Measurements from ENCODE around the gene MTNR1B. TPM values are rescaled to one million over a fixed set of nuclear protein-coding genes. Genes with fewer than 3 reads are reported as not detected.

Gene MTNR1B
- total RNA-seq, 2 experiments from 2014 or later: not detected

DNA sequence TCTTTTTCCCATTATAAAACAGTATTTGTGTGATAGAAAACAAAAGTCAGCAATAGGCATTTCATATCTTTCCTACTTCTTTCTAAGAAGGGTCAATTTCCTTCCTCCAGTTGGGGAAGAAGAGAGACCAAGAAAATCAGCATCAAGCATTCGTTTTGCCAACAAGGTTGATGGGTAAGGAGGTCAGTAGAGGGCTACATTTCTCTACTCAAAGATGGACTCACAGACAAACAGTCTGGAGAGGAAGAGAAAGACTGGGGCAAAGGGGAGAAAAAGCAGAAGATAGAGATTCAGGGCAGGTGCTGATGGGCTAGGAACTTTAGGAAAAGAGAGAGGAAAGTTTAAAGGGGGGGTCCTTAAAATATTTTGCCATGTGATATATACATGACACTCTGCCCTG is 8.6 kb upstream of the MTNR1B start:
- no peaks in the 10 kb centered on the region for H3K9me3 Mint-ChIP-seq
- intact Hi-C loops (cut with micrococcal nuclease): loop anchor here (10.0 kb wide), 1 partner anchor 234 kb away; the partner anchor contains the start of gene SLC36A4

DNA sequence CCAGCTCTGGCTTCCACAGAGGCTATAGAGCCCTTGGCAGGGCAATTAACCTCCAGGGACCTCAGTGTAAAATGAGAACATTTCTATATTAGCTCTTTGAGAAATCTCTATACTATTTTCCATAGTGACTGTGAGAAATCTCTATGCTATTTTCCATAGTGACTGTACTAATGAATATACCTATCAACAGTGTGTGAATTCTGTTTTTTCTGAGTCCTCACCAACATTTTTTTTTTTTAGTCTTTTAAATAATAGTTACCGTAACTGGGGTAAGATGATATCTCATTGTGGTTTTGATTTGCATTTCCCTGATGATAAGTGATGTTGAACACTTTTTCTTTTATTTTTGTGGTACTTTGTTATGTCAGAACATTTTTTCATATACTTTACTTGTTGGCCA is 7.0 kb upstream of the MTNR1B start:
- CTCF ChIA-PET: no interaction called here
- Mint-ChIP-seq H3K36me3 (no peaks in the 10 kb centered on the region), H3K27me3 (no peaks in the 10 kb centered on the region), H3K4me3 (no peak overlapping the region), H3K27ac (no peak overlapping the region), H3K4me1 (ENCODE audit: low read depth) (peaks cover 5% of the 10 kb centered on the region), H3K9me3 (no peaks in the 10 kb centered on the region)
- POLR2A ChIA-PET: interaction anchor here (2.1 kb wide), 1 partner anchor 92 kb away, joined by 9 read pairs; no protein-coding TSS in a partner anchor
- DNase-seq: no peak
- intact Hi-C loops (cut with micrococcal nuclease): loop anchor here (1.0 to 10.0 kb wide), 2 partner anchors 67 to 232 kb away; partner anchors contain the start of gene SLC36A4

More for the DNA sequence above, 8.6 kb upstream of the MTNR1B start:
- Mint-ChIP-seq H3K4me1 (ENCODE audit: low read depth) (peaks cover 3% of the 10 kb centered on the region), H3K27ac (no peak overlapping the region), H3K36me3 (no peaks in the 10 kb centered on the region), H3K4me3 (no peak overlapping the region), H3K27me3 (no peaks in the 10 kb centered on the region)
- ChIA-PET POLR2A (no interaction called here), CTCF (no interaction called here)
- DNase-seq: no peak

DNA sequence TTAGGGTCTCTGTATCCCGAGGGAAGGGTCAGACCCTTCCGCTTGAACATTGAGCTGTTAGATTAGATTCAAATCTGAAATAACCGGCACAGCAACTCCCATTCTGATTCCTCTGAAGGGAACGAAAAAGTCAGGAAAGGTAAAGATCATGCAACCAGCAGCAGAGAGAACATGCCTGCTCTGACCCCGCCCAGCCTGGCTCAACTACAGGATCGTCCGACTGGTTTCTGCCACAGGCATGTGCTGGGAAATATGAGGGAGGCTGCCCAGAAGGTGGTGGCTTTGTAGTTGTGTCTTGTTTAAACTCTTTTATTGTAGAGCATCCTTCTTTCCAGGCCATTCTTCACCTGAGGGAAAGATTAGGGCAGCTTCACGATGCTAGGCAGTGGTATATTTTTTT is 5.0 kb upstream of the MTNR1B start:
- no peak overlapping the region for H3K4me3 Mint-ChIP-seq
- no peaks in the 10 kb centered on the region for H3K36me3 Mint-ChIP-seq
- no peaks in the 10 kb centered on the region for H3K27me3 Mint-ChIP-seq
- intact Hi-C loops (cut with micrococcal nuclease): loop anchor here (10.0 kb wide), 1 partner anchor 230 kb away; the partner anchor contains the start of gene SLC36A4
- ChIA-PET POLR2A (no interaction called here), CTCF (interaction anchor here (0.9 to 1.4 kb wide), 2 partner anchors 23 to 263 kb away, joined by 3 to 4 read pairs; no protein-coding TSS in a partner anchor)
- no peaks in the 10 kb centered on the region for H3K9me3 Mint-ChIP-seq
- no peak for DNase-seq
- no peak overlapping the region for H3K27ac Mint-ChIP-seq
- H3K4me1 Mint-ChIP-seq (ENCODE audit: low read depth): peaks cover 5% of the 10 kb centered on the region

DNA sequence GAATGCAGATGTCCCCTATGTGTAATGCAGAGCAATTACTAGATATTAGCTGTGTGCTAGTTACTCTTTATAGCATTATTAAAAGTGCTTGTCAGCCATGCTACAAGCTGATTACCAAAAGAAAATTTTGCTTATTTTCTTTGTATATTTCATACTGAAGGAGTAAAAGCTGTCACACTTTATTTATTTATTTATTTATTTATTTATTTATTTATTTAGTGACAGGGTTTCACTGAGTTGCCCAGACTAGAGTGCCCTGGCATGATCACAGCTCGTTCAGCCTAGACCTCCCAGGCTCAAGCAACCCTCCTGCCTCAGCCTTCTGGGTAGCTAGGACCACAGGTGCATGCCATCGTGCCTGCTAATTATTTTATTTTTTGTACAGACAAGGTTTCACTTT is 4.3 kb upstream of the MTNR1B start:
- intact Hi-C loops (cut with micrococcal nuclease): loop anchor here (10.0 kb wide), 1 partner anchor 230 kb away; the partner anchor contains the start of gene SLC36A4
- Mint-ChIP-seq H3K36me3 (no peaks in the 10 kb centered on the region), H3K27ac (no peak overlapping the region), H3K27me3 (peaks cover 4% of the 10 kb centered on the region), H3K4me3 (no peak overlapping the region), H3K9me3 (no peaks in the 10 kb centered on the region), H3K4me1 (ENCODE audit: low read depth) (peaks cover 5% of the 10 kb centered on the region)
- CTCF ChIA-PET: no interaction called here
- no peak for DNase-seq
- POLR2A ChIA-PET: no interaction called here

DNA sequence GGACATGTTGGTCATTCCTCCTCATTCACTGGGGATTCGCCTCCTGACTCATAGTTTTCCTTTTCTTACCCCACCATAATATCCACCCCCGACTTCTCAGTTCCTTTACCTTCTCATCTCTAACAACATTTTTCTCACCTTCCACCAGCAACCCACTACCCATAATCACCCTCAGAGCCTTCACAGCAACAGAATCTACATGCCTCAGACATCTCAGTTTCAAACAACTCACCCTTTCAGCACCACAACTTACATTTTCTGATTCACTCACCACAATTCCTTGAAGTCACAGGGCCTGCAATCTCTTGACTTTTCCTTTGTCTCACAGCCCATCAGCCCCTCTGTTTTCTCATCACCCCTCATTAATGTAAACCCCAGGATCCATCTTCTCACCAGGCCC is 2.3 kb upstream of the MTNR1B start:
- H3K27me3 Mint-ChIP-seq: peaks cover 7% of the 10 kb centered on the region
- H3K36me3 Mint-ChIP-seq: no peaks in the 10 kb centered on the region
- no peak overlapping the region for H3K4me3 Mint-ChIP-seq
- intact Hi-C loops (cut with micrococcal nuclease): loop anchor here (2.0 to 10.0 kb wide), 3 partner anchors 62 to 228 kb away; partner anchors contain the start of gene SLC36A4
- peak; percentile 11 for DNase-seq
- POLR2A ChIA-PET: no interaction called here
- no peaks in the 10 kb centered on the region for H3K9me3 Mint-ChIP-seq
- no peak overlapping the region for H3K27ac Mint-ChIP-seq
- CTCF ChIA-PET: no interaction called here
- peaks cover 5% of the 10 kb centered on the region for H3K4me1 Mint-ChIP-seq (ENCODE audit: low read depth)

GRCh38 chr11:92967867-92968266 is 1.6 kb upstream of the MTNR1B start:
- no peak overlapping the region for H3K4me3 Mint-ChIP-seq
- H3K27me3 Mint-ChIP-seq: peaks cover 7% of the 10 kb centered on the region
- CTCF ChIA-PET: no interaction called here
- H3K36me3 Mint-ChIP-seq: no peaks in the 10 kb centered on the region
- intact Hi-C loops (cut with micrococcal nuclease): loop anchor here (2.0 to 10.0 kb wide), 3 partner anchors 61 to 227 kb away; partner anchors contain the start of gene SLC36A4
- DNase-seq: no peak
- POLR2A ChIA-PET: no interaction called here
- no peak overlapping the region for H3K27ac Mint-ChIP-seq
- peaks cover 5% of the 10 kb centered on the region for H3K4me1 Mint-ChIP-seq (ENCODE audit: low read depth)
- no peaks in the 10 kb centered on the region for H3K9me3 Mint-ChIP-seq

DNA sequence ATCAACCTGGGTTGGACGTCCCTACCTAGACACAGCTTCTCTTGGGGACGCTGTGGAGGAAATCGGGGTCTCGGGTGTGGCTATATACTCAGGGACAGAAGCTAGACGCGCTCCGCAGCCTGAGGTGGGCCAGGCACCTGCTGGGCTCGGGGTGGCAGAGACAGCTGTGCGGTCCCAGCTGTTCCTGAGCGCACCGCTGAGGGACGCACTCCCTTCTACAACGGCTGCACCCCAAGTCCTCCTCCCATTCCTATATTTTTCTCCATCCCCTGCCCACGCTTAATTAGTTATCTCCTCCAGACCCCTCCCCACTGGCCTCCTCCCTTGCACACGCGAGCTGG is 188 bp upstream of the MTNR1B start:
- H3K27ac Mint-ChIP-seq: no peak overlapping the region
- H3K4me1 Mint-ChIP-seq (ENCODE audit: low read depth): peaks cover 5% of the 10 kb centered on the region
- POLR2A ChIA-PET: no interaction called here

DNA sequence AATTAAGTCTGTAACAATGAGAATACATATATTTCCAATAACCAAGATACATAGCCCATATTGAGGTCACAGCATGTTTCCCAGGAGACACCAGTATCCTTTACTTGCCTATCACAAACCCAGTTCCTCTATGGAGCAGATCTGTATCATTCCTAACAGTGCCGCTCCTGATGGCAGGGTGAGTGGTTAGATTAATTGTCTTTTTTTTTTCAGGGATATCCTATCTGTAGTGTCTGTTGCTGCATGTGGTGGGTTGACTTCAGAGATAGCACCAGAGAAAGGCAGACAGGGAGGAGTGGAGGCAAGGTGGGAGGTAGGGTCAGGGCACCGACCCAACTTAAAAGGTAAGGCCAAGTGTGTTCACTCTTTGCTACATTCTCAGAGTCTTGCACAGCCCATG is 2.8 kb downstream of the MTNR1B start:
- intact Hi-C loops (cut with micrococcal nuclease): no loop called here
- POLR2A ChIA-PET: no interaction called here

More for the DNA sequence above, 188 bp upstream of the MTNR1B start:
- CTCF ChIA-PET: no interaction called here
- no peak overlapping the region for H3K4me3 Mint-ChIP-seq
- no peaks in the 10 kb centered on the region for H3K9me3 Mint-ChIP-seq
- no peaks in the 10 kb centered on the region for H3K36me3 Mint-ChIP-seq
- peaks cover 7% of the 10 kb centered on the region for H3K27me3 Mint-ChIP-seq
- DNase-seq: no peak
- intact Hi-C loops (cut with micrococcal nuclease): loop anchor here (10.0 kb wide), 1 partner anchor 226 kb away; the partner anchor contains the start of gene SLC36A4

DNA sequence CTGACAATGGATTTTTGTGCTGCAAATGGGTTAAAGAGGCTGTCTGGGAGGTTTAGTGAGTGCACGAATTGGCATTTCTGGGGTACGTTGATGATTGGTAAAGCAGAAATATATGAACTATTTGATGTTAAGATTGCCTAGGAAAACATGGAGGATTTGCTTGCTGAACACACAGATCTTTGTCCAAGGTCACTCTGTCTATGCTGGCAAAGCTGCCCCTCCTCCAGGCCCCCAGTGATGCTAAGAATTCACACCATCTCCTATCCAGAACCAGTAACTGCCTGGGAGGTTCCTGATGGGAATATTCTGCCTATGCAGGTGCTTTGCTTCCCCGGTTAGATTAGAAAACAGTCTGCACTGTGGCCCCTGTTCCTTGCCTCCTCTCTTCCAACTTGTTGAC is 5.8 kb downstream of the MTNR1B start:
- POLR2A ChIA-PET: no interaction called here
- no peaks in the 10 kb centered on the region for H3K4me1 Mint-ChIP-seq (ENCODE audit: low read depth)

More for the DNA sequence above, 2.8 kb downstream of the MTNR1B start:
- peaks cover 7% of the 10 kb centered on the region for H3K27me3 Mint-ChIP-seq
- peaks cover 3% of the 10 kb centered on the region for H3K4me1 Mint-ChIP-seq (ENCODE audit: low read depth)
- H3K9me3 Mint-ChIP-seq: no peaks in the 10 kb centered on the region
- CTCF ChIA-PET: no interaction called here
- H3K36me3 Mint-ChIP-seq: no peaks in the 10 kb centered on the region
- H3K4me3 Mint-ChIP-seq: no peak overlapping the region
- no peak overlapping the region for H3K27ac Mint-ChIP-seq
- no peak for DNase-seq

GRCh38 chr11:92976681-92977080 is 7.2 kb downstream of the MTNR1B start:
- H3K27ac Mint-ChIP-seq: no peak overlapping the region
- no peak for DNase-seq
- H3K36me3 Mint-ChIP-seq: no peaks in the 10 kb centered on the region
- ChIA-PET CTCF (no interaction called here), POLR2A (no interaction called here)
- H3K27me3 Mint-ChIP-seq: peaks cover 3% of the 10 kb centered on the region
- no peaks in the 10 kb centered on the region for H3K9me3 Mint-ChIP-seq
- no peak overlapping the region for H3K4me3 Mint-ChIP-seq
- intact Hi-C loops (cut with micrococcal nuclease): no loop called here
- H3K4me1 Mint-ChIP-seq (ENCODE audit: low read depth): no peaks in the 10 kb centered on the region

More for the DNA sequence above, 5.8 kb downstream of the MTNR1B start:
- Mint-ChIP-seq H3K4me3 (no peak overlapping the region), H3K36me3 (no peaks in the 10 kb centered on the region), H3K27me3 (peaks cover 5% of the 10 kb centered on the region), H3K27ac (no peak overlapping the region), H3K9me3 (no peaks in the 10 kb centered on the region)
- CTCF ChIA-PET: no interaction called here
- no peak for DNase-seq
- intact Hi-C loops (cut with micrococcal nuclease): no loop called here

- Mint-ChIP-seq H3K27me3 (peaks cover 3% of the 10 kb centered on the region), H3K4me3 (no peak overlapping the region), H3K9me3 (no peaks in the 10 kb centered on the region), H3K36me3 (no peaks in the 10 kb centered on the region), H3K27ac (no peak overlapping the region), H3K4me1 (ENCODE audit: low read depth) (no peaks in the 10 kb centered on the region)
- POLR2A ChIA-PET: no interaction called here
- intact Hi-C loops (cut with micrococcal nuclease): no loop called here
- CTCF ChIA-PET: no interaction called here
- no peak for DNase-seq
Measured at GRCh38 chr11:92977401-92977800, 8.0 kb downstream of the MTNR1B start.

GRCh38 chr11:92978271-92979111 is 9.0 kb downstream of the MTNR1B start:
- Mint-ChIP-seq H3K36me3 (no peaks in the 10 kb centered on the region), H3K4me1 (ENCODE audit: low read depth) (no peaks in the 10 kb centered on the region), H3K27me3 (peaks cover 3% of the 10 kb centered on the region), H3K4me3 (no peak overlapping the region), H3K9me3 (no peaks in the 10 kb centered on the region), H3K27ac (no peak overlapping the region)
- intact Hi-C loops (cut with micrococcal nuclease): no loop called here
- no peak for DNase-seq
- ChIA-PET CTCF (no interaction called here), POLR2A (no interaction called here)

DNA sequence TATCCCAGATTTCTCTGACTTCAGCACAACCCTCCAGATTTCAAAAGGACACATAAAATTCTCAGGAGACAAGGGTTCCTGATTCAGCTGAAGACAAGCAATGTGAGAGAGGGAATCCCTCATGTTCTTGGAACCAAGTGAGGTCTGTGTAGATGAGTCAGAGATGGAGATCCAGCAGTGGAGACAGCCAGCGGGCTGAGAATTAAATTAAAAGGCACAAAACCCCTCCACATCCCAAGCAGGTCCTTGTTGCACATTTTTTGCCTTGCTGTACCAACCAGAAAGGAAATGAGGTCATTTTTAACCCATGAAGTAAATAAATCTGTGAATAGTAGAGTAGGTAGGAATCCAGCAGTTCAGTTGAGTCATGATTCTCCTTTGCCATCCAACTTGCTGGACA is 9.7 kb downstream of the MTNR1B start:
- CTCF ChIA-PET: no interaction called here
- no peak for DNase-seq
- intact Hi-C loops (cut with micrococcal nuclease): no loop called here
- H3K27me3 Mint-ChIP-seq: peaks cover 3% of the 10 kb centered on the region
- POLR2A ChIA-PET: no interaction called here
- H3K4me3 Mint-ChIP-seq: no peak overlapping the region
- no peaks in the 10 kb centered on the region for H3K9me3 Mint-ChIP-seq
- H3K36me3 Mint-ChIP-seq: no peaks in the 10 kb centered on the region
- H3K4me1 Mint-ChIP-seq (ENCODE audit: low read depth): no peaks in the 10 kb centered on the region
- no peak overlapping the region for H3K27ac Mint-ChIP-seq

Data from activated CD4-positive, alpha-beta memory T cell treated with anti-CD3 and anti-CD28 coated beads for 36 hours (primary cell).